HEK293 (cell line): ENCODE measurements around the gene MED23.

Experiments used
- SP2 ChIP-seq: fragments of 450-650 bp; formaldehyde crosslinking; IDR thresholded peaks from 2 replicates; pipeline ENCODE4 v1.5.1; 2016; ENCODE audit warnings: missing biosample characterization, missing genetic modification characterization
- ZNF639 ChIP-seq: fragments of 450-650 bp; formaldehyde crosslinking; IDR thresholded peaks from 2 replicates; pipeline ENCODE4 v1.5.1; 2016; ENCODE audit warnings: missing biosample characterization, missing genetic modification characterization
- TF ChIP-seq, protein P1 (sequence below): fragments of 450-650 bp; formaldehyde crosslinking; IDR thresholded peaks from 2 replicates; pipeline ENCODE4 v1.5.1; 2016; ENCODE audit warnings: missing biosample characterization, missing genetic modification characterization

DNA sequence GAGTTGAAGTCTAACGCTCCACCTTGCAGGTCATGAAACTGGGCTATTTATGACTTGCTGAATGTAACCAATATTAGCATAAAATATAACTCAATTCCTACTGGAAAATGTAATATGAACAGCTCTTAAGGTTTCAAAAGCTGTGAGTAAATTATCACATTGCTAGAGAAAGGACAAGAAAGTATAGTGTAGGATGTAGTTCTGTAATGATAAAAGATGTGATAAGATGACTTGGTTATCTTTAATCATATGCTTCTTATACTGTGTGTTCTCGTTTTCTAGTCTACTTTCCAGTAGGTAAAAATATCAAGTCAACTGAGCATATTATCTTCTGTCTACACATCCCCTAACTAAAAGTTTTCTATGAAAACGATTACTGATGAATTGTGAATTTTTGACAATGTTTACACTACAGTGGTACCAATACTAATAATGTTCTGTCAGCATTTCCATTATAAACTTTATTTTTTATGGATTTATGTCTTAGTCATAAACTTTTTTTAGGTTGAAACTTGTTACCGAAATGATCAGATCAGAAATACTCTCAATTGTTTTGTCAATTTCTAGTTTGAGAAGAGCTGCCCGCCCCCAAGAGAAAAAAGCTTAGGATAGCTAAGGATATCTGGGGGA lies 14.6 kb downstream of the MED23 start:
- TF ChIP-seq ZNF639: no peak
- TF ChIP-seq, protein P1, sequence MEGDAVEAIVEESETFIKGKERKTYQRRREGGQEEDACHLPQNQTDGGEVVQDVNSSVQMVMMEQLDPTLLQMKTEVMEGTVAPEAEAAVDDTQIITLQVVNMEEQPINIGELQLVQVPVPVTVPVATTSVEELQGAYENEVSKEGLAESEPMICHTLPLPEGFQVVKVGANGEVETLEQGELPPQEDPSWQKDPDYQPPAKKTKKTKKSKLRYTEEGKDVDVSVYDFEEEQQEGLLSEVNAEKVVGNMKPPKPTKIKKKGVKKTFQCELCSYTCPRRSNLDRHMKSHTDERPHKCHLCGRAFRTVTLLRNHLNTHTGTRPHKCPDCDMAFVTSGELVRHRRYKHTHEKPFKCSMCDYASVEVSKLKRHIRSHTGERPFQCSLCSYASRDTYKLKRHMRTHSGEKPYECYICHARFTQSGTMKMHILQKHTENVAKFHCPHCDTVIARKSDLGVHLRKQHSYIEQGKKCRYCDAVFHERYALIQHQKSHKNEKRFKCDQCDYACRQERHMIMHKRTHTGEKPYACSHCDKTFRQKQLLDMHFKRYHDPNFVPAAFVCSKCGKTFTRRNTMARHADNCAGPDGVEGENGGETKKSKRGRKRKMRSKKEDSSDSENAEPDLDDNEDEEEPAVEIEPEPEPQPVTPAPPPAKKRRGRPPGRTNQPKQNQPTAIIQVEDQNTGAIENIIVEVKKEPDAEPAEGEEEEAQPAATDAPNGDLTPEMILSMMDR (tag by site-specific recombination): no peak
- no peak for TF ChIP-seq SP2 (tag by site-specific recombination)
